AG10803 (cell line): ENCODE data around the gene STN1.

ENCODE experiments used
- DNase-seq: peaks from one replicate; pipeline ENCODE4 v3.0.0; 2010; ENCODE audit warnings: low read depth
- H3K4me3 ChIP-seq: 2 replicates; pipeline ENCODE4 v1.5.1; 2011; ENCODE audit warnings: mild to moderate bottlenecking, low read length, control low read depth
- CTCF ChIP-seq: conservative IDR thresholded peaks from 2 replicates; pipeline ENCODE4 v1.5.1; 2011; ENCODE audit warnings: mild to moderate bottlenecking, low read length, control low read depth, inconsistent platforms

Gene STN1

GRCh38 chr10:103921750-103922195 is 3.8 kb upstream of the STN1 start:
- no peak for TF ChIP-seq CTCF
- no peak overlapping the region for H3K4me3 ChIP-seq
- no peak for DNase-seq

- no peak for TF ChIP-seq CTCF
- DNase-seq, result no peak
- H3K4me3 ChIP-seq, result no peak overlapping the region
Measured at GRCh38 chr10:103921248-103921647, 3.3 kb upstream of the STN1 start.

- DNase-seq, result no peak
- H3K4me3 ChIP-seq, result no peak overlapping the region
- no peak for TF ChIP-seq CTCF
Measured at GRCh38 chr10:103919648-103920025, 1.7 kb upstream of the STN1 start.

- TF ChIP-seq CTCF, result no peak
- no peak for DNase-seq
- H3K4me3 ChIP-seq, result peak overlapping the region; percentile 91
Measured at GRCh38 chr10:103917302-103918052, 507 bp downstream of the STN1 start.

GRCh38 chr10:103916876-103917275 is 1.1 kb downstream of the STN1 start:
- H3K4me3 ChIP-seq, result peak overlapping the region; percentile 91
- DNase-seq, result no peak
- TF ChIP-seq CTCF, result no peak

GRCh38 chr10:103916254-103916653 is 1.7 kb downstream of the STN1 start:
- no peak overlapping the region for H3K4me3 ChIP-seq
- DNase-seq, result no peak
- TF ChIP-seq CTCF, result no peak

- H3K4me3 ChIP-seq, result no peak overlapping the region
- no peak for TF ChIP-seq CTCF
- no peak for DNase-seq
Measured at GRCh38 chr10:103915796-103916195, 2.2 kb downstream of the STN1 start.
